Measurements from ENCODE around the gene CPA2.

The CPA2 gene

GRCh38 chr7:130258494-130259078 lies 8.1 kb upstream of the CPA2 start:
- no peak for DNase-seq

- DNase-seq, result no peak
Measured at GRCh38 chr7:130262448-130262847, 4.2 kb upstream of the CPA2 start.

- DNase-seq, result no peak
Measured at GRCh38 chr7:130263130-130263529, 3.5 kb upstream of the CPA2 start.

- no peak for DNase-seq
Measured at GRCh38 chr7:130266961-130267321, 278 bp downstream of the CPA2 start.

- no peak for DNase-seq
Measured at GRCh38 chr7:130268463-130269317, 2.0 kb downstream of the CPA2 start.

DNA sequence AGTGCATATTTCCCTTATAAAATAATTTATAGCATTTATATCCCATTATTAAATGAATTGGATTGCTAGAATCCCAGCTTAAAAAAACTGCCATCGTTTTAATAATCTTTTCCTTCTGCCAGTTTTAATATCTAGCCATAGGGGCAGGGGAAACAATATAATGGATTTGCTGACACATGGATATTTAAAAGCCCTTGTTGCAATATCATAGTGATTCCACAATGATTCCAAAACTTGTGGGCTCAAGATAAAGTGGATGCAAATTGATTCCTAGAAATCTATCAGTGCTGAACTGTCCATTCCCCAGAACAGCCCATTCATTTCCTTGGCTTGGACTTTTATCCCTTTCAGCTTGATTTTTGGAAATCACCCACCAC lies 2.6 kb downstream of the CPA2 start:
- no peak for DNase-seq

DNA sequence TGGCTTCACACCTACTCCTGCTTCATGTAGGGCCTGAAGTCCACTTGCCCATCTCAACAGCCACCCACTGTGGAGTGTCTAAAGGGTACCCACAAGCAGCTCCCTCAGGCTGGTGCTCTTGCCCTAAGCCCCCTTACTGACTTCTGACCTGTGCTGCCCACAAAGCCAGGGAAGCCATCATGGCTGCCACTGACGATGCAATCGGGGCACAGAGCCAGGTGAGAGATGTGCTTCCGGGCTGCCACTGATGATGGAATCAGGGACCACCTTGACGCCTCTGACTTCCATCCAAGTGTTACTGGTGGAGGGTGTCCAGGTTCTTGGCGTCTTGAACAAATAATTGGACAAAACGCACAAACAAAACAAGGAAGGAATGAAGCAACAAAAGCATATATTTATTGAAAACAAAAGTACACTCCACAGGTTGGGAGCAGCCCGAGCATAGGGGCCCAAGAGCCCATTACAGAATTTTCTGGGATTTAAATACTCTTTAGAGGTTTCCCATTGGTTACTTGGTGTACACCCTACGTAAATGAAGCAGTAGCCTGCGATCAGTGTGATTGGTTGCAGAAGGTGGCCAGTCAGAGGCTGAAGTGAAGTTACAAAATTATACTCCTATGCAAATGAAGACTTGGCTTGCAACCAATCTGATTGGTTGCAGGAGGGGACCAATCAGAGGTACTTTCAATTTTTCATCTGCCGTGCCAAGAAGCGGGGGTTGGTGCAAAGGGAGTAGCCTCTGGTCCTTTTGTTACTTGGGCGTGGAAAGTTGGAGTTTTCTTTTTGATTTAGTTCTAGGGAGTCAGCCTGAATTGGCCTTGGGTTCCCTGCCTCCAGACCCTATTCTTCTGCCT lies 4.5 kb downstream of the CPA2 start:
- DNase-seq, result no peak

DNA sequence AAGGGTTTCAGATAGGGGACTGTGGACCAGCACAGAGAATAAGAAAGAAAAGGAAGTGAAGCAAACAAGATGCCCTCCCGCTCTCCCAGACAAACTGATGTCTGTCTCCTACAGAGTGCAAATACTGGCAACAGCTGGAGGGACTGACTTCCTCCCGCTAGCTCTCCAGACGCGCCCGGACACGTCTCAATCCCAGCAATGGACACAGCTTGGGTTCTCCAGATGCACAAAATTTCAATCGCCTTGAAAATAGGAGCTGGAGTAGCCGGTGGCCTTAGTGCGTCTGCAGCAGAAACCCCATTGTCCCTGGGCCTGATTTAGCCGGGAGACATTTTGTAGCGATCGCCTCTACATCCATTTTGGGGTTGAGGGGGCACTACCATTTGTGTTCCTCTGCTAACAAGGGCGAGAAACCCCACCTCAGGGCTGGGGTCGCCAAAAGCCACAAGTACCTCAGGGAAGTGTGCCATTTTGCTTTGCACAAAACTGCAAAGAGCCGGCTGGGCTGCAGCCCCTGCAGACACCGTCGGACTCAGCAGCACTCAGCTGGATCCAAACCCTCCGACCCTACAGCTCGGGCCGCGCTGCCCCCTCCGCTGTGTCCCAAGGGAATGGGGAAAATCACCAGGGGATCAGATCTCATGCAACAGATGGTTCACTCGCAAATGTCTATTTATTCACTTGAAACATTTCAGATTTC lies 5.9 kb downstream of the CPA2 start:
- DNase-seq, result no peak

DNA sequence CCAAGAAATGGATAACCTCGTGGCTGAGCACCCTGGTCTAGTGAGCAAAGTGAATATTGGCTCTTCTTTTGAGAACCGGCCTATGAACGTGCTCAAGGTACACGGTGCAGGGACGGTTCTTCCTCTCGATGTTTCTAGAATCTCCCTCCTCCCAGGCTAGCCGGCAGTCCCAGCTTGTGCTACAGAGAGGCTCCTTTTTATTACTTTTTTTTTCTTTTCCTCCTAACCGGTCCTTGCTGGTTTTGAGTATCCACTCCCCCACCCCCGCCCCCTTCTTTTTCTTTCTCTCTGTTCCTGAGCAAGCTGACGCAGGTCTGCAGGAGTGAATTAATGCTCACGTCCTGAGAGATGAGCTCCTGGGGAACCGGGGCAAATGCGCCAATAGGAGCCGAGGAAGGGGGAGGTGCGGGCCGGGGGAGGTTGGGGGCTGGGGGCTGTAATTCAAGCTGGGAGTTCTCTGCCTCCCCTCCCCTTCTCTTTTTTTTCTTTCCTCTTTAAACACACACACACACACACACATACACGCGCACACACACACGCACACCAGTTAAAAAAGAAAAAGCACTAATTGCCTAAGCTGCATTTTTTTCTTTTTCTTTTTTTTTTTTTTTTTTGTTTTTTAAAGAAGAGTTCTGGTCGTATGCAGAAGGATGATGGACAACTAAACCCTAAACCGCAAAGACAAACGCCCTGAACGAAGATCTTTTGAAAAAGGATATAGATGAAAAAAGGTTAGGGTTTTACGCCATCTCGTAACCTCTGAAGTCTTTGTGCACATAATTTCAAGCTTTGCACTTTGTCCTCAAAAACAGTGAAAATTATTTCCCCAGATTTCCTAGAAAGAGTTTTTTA lies 6.6 kb downstream of the CPA2 start:
- no peak for DNase-seq

DNA sequence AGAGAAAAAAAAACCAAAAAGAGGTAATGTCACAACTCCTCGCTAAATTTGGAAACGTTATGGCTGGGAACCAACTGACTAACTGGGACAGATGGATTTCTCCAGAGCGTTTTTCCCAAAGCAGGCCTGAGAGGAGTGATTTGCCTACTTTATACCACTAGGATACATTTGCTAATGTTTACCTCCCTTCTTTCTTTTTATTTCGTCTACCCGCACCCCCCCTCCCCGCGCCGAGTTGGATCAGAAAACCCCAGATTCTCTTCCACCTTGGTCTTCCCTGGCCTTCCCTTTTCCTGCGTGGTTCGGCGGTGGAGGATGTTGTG lies 7.2 kb downstream of the CPA2 start:
- DNase-seq, result no peak

- DNase-seq, result no peak
Measured at GRCh38 chr7:130274296-130274695, 7.6 kb downstream of the CPA2 start.

DNA sequence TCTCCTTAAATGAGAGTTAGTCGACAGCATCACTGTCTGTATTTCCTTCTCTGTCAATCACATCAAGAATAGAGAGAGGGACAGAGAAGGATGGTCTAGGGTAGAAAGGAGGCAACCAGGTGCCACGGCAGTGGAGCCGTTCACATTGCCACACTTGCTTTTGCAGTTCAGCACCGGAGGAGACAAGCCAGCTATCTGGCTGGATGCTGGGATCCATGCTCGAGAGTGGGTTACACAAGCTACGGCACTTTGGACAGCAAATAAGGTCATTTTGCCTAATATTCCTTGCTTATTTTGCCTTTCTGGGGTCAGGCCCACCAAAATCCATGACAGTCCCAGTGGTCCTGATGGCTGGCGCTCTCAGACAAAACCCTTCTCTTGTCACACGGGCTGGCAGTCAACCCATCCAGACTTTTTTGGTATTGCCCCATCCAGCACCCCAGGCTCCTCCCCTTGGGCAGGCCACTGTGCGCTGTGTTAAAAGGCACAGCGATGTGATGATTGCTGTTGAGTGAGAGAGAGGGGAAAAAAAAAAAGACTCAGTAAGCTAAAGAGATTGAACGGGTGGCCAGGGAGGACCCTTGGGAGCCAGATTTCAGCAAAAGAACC lies 8.4 kb downstream of the CPA2 start:
- DNase-seq, result no peak

DNA sequence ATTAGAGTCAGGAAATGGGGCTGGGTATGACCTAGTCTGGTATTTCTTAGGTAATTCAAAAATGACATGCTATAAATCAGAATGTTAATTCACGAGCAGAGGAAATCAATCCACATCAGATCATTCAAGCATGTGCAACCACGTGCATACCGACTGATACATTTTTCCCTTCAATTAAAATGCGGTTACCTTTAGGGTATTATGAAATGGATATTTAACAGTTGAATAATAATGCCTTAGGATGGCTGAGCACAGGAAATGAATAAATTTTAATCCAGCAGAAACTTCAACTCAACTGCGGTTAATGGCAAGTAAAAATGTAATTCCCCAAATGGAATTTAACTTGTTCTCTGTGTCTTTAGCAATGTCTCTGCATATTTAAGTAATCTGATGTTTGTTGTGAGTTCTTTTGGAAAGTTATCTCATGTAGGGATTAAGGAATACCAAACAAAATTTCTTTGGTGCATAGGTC lies 9.2 kb downstream of the CPA2 start:
- DNase-seq, result no peak

DNA sequence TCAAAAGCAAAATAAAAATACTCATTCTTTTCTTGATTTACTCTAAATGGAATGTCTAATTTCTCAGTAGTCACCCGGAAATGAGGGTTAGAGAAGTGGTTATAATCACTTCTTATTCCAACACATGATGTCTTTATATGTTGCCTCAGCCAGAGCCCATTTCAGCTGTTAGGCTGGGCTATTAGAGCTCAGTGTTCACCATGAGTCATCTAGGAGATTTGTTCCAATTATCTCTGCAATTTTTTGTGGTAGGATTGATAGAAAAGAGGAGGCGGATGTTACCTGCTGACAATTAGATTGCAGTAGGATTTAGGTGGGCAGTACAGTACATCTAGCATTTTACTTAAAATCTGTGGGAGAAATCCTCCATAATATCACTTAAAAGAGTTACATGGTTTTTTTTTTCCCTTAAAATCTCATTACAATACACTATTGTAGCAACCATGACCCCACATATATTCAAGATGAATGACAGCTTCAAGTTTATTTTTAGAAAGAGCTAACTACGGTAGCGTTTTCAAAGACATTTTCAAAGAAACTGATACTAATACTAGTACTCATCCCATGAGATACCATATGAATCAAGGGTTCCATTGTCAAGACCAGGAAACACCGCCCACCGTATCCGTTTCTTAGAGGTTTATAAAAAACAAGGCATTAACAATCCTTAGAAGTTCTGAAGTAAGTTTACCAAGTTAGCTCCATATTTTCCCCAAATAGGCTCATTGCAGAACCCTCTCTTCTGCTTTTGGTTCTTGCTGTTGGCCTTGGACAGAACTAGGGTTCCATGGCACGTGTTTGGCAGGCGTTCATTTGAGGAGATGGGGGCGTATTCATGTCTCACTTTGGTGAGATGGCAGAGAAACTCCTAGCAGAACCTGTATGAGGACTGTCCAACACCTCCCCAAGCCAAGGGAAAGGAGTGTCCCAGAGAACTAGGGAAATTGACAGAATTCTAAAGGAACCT lies 10.4 kb downstream of the CPA2 start:
- peak; percentile 38 for DNase-seq

- DNase-seq, result no peak
Measured at GRCh38 chr7:130277763-130278643, 11.3 kb downstream of the CPA2 start.

DNA sequence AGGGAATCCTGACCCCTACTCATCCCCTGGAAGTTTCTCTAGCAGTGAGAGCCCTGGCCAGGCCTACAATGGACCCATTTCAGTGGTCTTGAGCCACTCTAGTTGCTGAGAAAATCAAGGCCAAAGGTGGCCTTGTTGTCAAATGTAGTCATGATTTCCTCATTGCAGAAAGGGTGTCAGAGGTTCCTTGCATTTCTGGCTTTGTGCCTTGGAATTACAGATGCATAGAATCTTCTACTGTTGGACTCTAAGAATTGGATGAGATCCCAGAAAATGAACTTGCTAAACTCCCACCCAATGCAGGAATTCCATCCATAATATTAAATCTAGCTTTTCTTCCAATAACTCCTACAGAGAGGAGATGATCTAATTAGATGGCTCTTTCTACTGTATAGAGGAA lies 12.2 kb downstream of the CPA2 start:
- DNase-seq, result no peak

- DNase-seq, result no peak
Measured at GRCh38 chr7:130279286-130279685, 12.6 kb downstream of the CPA2 start.

GRCh38 chr7:130279906-130280305 lies 13.2 kb downstream of the CPA2 start:
- no peak for DNase-seq

GRCh38 chr7:130281260-130281659 lies 14.6 kb downstream of the CPA2 start:
- DNase-seq, result no peak

- no peak for DNase-seq
Measured at GRCh38 chr7:130286881-130287280, 20.2 kb downstream of the CPA2 start.

Measured in activated CD4-positive, alpha-beta T cell treated with anti-CD3 and anti-CD28 coated beads, Interleukin-2, amount 50 U/mL, for 16 hours (primary cell).